ENCODE measurements around the gene SULT4A1. TPM values are rescaled to one million over a fixed set of nuclear protein-coding genes. Genes with fewer than 3 reads are reported as not detected.

Gene SULT4A1
- polyA plus RNA-seq, 1 donor from 2014 or later, result not detected

- H3K9me3 Mint-ChIP-seq, result no peaks in the 10 kb centered on the region
- peak within 1 kb of the TSS in 2 of 4 donors; percentile 34 to 41 for H3K4me3 Mint-ChIP-seq
- H3K27ac Mint-ChIP-seq, result no peak within 1 kb of the TSS
- no peaks in the 10 kb centered on the region for H3K4me1 Mint-ChIP-seq
- H3K27me3 Mint-ChIP-seq, result peaks cover 33% of the 10 kb centered on the region
- no peaks in the 10 kb centered on the region for H3K36me3 Mint-ChIP-seq
These were observed 29.3 kb upstream of the SULT4A1 start, which contains the start of gene PNPLA5 for GRCh38 chr22:43891360-43892182. PNPLA5 (minus strand) TSS chr22:43892013; CDS start chr22:43891880, 133 bp downstream.

GRCh38 chr22:43890901-43891331 is 28.6 kb upstream of the SULT4A1 start:
- Mint-ChIP-seq H3K4me1 (no peaks in the 10 kb centered on the region), H3K36me3 (no peaks in the 10 kb centered on the region), H3K27me3 (peaks cover 35% of the 10 kb centered on the region), H3K27ac (no peak overlapping the region), H3K9me3 (no peaks in the 10 kb centered on the region), H3K4me3 (peak overlapping the region in 1 of 4 donors; percentile 17)

DNA sequence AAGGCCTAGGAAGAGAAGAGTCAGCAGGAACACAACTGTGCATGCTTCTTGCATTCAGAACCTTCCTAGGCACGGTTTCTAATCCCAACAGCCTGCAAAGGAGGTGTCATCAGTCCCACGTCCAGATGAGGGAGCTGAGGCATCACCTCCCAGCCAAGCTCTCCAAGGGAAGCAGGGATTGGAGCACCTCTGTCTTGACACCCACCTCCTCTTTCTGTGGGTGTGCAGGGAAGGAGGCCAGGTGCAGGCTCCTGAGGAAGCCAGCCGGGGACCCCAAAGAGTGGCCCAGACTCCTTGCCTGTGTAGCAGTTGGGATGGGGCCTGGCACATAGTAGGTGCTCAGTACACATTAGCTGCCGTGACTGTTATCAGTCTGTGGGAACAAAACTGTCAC is 27.5 kb upstream of the SULT4A1 start:
- peaks cover 37% of the 10 kb centered on the region for H3K27me3 Mint-ChIP-seq
- no peak overlapping the region for H3K27ac Mint-ChIP-seq
- no peaks in the 10 kb centered on the region for H3K9me3 Mint-ChIP-seq
- peaks cover under 1 to 2% (median under 1%) of the 10 kb centered on the region in 3 donors for H3K4me1 Mint-ChIP-seq
- H3K36me3 Mint-ChIP-seq, result no peaks in the 10 kb centered on the region
- no peak overlapping the region for H3K4me3 Mint-ChIP-seq

DNA sequence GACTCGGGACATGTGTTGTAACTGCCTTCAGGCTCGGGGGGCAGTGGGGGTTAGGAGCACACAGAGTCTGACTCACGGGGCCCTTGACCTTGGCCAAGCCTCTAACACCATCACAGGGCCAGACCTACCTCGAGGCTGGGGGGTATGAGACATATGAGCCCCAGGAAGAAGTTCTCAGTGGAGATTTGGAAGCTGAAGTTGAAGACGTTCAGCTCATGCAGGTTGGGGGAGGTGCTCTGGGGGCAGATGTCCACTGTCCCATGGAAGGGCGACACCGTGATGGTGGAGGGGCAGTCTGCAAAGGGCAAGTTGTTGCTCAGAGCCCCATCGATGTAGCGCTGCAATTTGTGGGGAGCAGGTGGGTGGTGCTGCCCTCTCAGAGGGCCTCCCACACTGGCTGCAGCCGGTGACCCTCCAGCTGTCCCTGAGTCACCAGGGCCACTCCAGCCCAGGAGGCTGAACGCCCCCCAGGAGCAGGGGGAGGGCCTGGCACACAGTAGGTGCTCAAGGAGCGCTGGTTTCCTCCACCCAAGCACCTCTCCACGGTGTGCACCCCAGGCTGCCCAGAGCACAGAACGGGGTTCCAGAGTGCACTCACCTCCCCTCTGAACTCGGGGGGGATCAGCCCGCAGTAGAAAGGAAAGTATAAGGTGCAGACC is 27.0 kb upstream of the SULT4A1 start:
- H3K27me3 Mint-ChIP-seq, result peaks cover 40% of the 10 kb centered on the region
- H3K4me1 Mint-ChIP-seq, result peaks cover 5 to 8% (median 5%) of the 10 kb centered on the region in 3 donors
- no peak overlapping the region for H3K4me3 Mint-ChIP-seq
- no peaks in the 10 kb centered on the region for H3K36me3 Mint-ChIP-seq
- H3K27ac Mint-ChIP-seq, result no peak overlapping the region
- H3K9me3 Mint-ChIP-seq, result no peaks in the 10 kb centered on the region

- Mint-ChIP-seq H3K4me1 (peaks cover 5 to 8% (median 5%) of the 10 kb centered on the region in 3 donors), H3K27me3 (peaks cover 38% of the 10 kb centered on the region), H3K27ac (no peak overlapping the region), H3K9me3 (no peaks in the 10 kb centered on the region), H3K36me3 (no peaks in the 10 kb centered on the region), H3K4me3 (no peak overlapping the region)
These were observed 26.4 kb upstream of the SULT4A1 start for GRCh38 chr22:43888740-43889139.

- peaks cover 5 to 12% (median 9%) of the 10 kb centered on the region in 3 donors for H3K4me1 Mint-ChIP-seq
These were observed 25.1 kb upstream of the SULT4A1 start for GRCh38 chr22:43887391-43887790.

DNA sequence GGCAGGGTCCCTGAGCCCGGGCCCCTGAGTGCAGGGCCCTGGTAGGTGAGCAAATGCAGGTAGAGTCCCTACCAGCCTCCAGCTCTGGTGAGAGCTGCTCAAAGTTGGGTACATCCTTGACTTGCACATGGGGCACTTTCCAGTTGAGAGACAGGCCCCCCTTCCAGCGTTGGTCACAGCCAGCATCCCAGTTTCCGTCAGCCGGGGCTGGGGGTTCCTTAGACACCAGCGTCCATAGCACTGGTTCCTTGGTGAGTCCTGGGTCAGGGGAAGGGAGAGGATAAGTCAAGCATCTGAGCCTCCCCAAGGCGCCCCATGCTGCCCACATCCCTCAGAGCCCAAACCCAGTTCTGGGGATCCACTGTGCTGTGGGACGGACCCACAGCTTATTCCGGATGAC is 23.9 kb upstream of the SULT4A1 start:
- Mint-ChIP-seq H3K4me3 (no peak overlapping the region), H3K27me3 (peaks cover 26% of the 10 kb centered on the region), H3K9me3 (no peaks in the 10 kb centered on the region), H3K4me1 (peaks cover 5 to 12% (median 9%) of the 10 kb centered on the region in 3 donors), H3K27ac (peak overlapping the region in 1 of 3 donors; percentile 52), H3K36me3 (no peaks in the 10 kb centered on the region)

More at GRCh38 chr22:43887391-43887790, 25.1 kb upstream of the SULT4A1 start:
- Mint-ChIP-seq H3K27ac (no peak overlapping the region), H3K27me3 (peaks cover 32% of the 10 kb centered on the region), H3K36me3 (no peaks in the 10 kb centered on the region), H3K9me3 (no peaks in the 10 kb centered on the region), H3K4me3 (no peak overlapping the region)

GRCh38 chr22:43885786-43886185 is 23.5 kb upstream of the SULT4A1 start:
- Mint-ChIP-seq H3K4me3 (peak overlapping the region in 1 of 4 donors; percentile 80), H3K4me1 (peaks cover 5 to 12% (median 9%) of the 10 kb centered on the region in 3 donors), H3K36me3 (no peaks in the 10 kb centered on the region), H3K27me3 (peaks cover 25% of the 10 kb centered on the region), H3K27ac (no peak overlapping the region), H3K9me3 (no peaks in the 10 kb centered on the region)

- Mint-ChIP-seq H3K36me3 (no peaks in the 10 kb centered on the region), H3K9me3 (no peaks in the 10 kb centered on the region), H3K27me3 (peaks cover 20% of the 10 kb centered on the region), H3K4me1 (peaks cover 5 to 12% (median 9%) of the 10 kb centered on the region in 3 donors), H3K27ac (no peak overlapping the region), H3K4me3 (peak overlapping the region in 1 of 4 donors; percentile 80)
These were observed 23.0 kb upstream of the SULT4A1 start for GRCh38 chr22:43885319-43885671.

DNA sequence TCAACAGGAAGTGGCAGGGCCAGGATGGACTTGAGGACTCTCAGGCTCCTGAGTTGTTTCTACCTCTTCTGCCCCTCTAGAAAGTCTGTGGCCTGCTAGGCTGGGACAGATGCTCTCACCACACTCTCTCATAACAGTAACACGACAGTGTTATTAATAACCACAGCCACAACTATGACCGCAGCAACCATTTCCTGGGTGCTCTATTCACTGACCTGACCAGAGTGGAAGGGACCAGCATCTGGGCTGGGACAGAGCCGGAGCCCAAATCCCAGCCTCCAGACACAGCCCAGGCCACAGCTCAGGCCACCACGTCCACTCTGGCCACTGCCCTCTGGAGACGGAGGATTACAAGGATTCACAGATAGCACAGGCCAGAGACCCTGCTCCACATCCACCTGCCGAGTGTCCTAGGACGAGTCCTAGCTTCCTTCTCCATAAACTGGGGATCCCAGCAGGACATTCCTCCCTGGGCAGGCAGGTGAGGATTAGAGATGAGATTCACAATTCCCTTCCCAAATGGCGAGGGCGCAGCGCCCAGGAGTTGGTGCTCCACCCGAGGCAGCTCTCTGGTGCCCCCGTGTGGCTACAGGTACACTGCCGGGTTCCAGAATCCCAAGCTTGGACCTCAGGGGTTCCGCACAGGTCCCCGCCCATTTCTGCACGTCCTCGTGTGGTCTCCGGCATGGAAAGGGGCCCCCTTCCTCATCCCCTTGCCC is 22.4 kb upstream of the SULT4A1 start:
- Mint-ChIP-seq H3K9me3 (no peaks in the 10 kb centered on the region), H3K27me3 (peaks cover 18% of the 10 kb centered on the region), H3K4me3 (peak overlapping the region in 2 of 4 donors; percentile 25 to 76), H3K4me1 (peaks cover 5 to 12% (median 9%) of the 10 kb centered on the region in 3 donors), H3K36me3 (no peaks in the 10 kb centered on the region), H3K27ac (peak overlapping the region in 1 of 3 donors; percentile 29)

GRCh38 chr22:43883719-43884415 is 21.6 kb upstream of the SULT4A1 start:
- H3K9me3 Mint-ChIP-seq, result no peaks in the 10 kb centered on the region
- peaks cover 5 to 12% (median 9%) of the 10 kb centered on the region in 3 donors for H3K4me1 Mint-ChIP-seq
- no peaks in the 10 kb centered on the region for H3K36me3 Mint-ChIP-seq
- H3K27ac Mint-ChIP-seq, result no peak overlapping the region
- peak overlapping the region in 2 of 4 donors; percentile 25 to 76 for H3K4me3 Mint-ChIP-seq
- peaks cover 16% of the 10 kb centered on the region for H3K27me3 Mint-ChIP-seq

DNA sequence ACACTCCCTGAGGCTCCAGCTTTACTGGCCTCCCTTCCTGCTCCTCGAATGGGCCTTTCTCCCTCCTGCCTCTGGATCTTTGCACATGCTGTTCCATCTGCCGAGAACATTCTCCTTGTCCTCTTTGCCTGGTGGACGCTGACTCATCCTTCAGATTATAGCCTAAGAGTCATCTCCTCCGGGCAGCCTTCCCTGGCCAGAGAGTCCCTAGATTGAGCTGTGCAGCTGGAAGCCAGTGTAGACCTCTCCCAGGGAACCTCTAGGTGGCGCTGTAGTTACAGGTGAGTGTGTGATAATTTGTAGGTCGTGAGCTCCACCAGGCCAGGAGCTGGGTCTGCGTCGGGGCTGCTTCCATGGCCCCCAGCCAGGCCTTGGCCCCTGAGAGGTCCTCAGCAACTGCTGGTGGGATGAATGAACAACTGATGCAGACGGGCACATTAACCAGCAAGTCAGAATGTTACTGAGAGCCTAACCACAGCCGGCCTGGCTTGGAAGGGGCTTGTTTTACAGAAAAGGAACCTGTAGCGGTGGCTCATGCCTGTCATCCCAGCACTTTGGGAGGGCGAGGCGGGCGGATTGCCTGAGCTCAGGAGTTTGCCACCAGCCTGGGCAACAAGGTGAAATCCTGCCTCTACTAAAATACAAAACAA is 20.8 kb upstream of the SULT4A1 start:
- H3K4me3 Mint-ChIP-seq, result no peak overlapping the region
- H3K27me3 Mint-ChIP-seq, result peaks cover 17% of the 10 kb centered on the region
- peaks cover 5 to 12% (median 9%) of the 10 kb centered on the region in 3 donors for H3K4me1 Mint-ChIP-seq
- H3K9me3 Mint-ChIP-seq, result no peaks in the 10 kb centered on the region
- no peaks in the 10 kb centered on the region for H3K36me3 Mint-ChIP-seq
- H3K27ac Mint-ChIP-seq, result no peak overlapping the region

- Mint-ChIP-seq H3K27ac (no peak overlapping the region), H3K4me1 (peaks cover 5 to 12% (median 9%) of the 10 kb centered on the region in 3 donors), H3K36me3 (no peaks in the 10 kb centered on the region), H3K4me3 (no peak overlapping the region), H3K9me3 (no peaks in the 10 kb centered on the region), H3K27me3 (peaks cover 18% of the 10 kb centered on the region)
These were observed 19.9 kb upstream of the SULT4A1 start for GRCh38 chr22:43882122-43882767.

Data from IgD-negative memory B cell (primary cell).